B cell (primary cell): ENCODE results near the gene PTGES. TPM values are rescaled to one million over a fixed set of nuclear protein-coding genes. Genes with fewer than 3 reads are reported as not detected.
A peak's percentile ranks its signal among the peaks of the same experiment; 100 is the strongest.

Experiments used
- ATAC-seq: fragments of 200-7000 bp; cut with Tn5 transposase; one replicate; pipeline ENCODE4 v1.10.0; 2021; ENCODE audit warnings: low read depth, mild to moderate bottlenecking, moderate number of reproducible peaks, moderate library complexity
- CTCF ChIA-PET: fragments of 350-600 bp; sonication (Branson Sonifier 250); formaldehyde crosslinking; loops from one replicate; lab custom pipeline; 2021; ENCODE audit warnings: antibody characterized with exemption, inconsistent platforms; lab: Charles Lee
- POLR2A ChIA-PET: fragments of 350-600 bp; sonication (Branson Sonifier 250); formaldehyde crosslinking; loops from one replicate; lab custom pipeline; 2021; ENCODE audit warnings: antibody characterized with exemption; lab: Charles Lee
- DNase-seq: peaks from one replicate; pipeline ENCODE4 v3.0.0; 2013
- H2AFZ ChIP-seq: 2 replicates; pipeline ENCODE4 v1.6.1; 2012; ENCODE audit warnings: mild to moderate bottlenecking, low read depth, low read length; ENCODE audit not compliant: insufficient read depth, poor library complexity, severe bottlenecking
- H3K27ac ChIP-seq, 2 donors: 1 replicate in 1 of 2; 2 replicates in 1 of 2; pipeline ENCODE4 v1.5.1; 2012 to 2013; ENCODE audit warnings: low read length in 2 of 2, mild to moderate bottlenecking in 2 of 2, moderate library complexity in 1 of 2
- H3K27me3 ChIP-seq, 4 experiments: fragments of 200-600 bp in 1 of 4; sonication (generic) in 1 of 4; replicated peaks in 1 of 4; 1 replicate in 2 of 4; 2 replicates in 2 of 4; pipeline versions ENCODE4 v1.6.1 to v1.7.0; 2013 to 2016; ENCODE audit warnings: low read length in 3 of 4, mild to moderate bottlenecking in 2 of 4, mixed read lengths in 1 of 4, moderate library complexity in 1 of 4; ENCODE audit not compliant: insufficient read depth in 4 of 4, control insufficient read depth in 3 of 4; ENCODE audit errors: control extremely low read depth in 1 of 4
- H3K36me3 ChIP-seq, 2 experiments: replicated peaks in 1 of 2; 1 replicate in 1 of 2; 2 replicates in 1 of 2; pipeline versions ENCODE4 v1.6.1 to v1.7.1; 2013; ENCODE audit warnings: low read length in 1 of 2; ENCODE audit not compliant: insufficient read depth in 2 of 2, control insufficient read depth in 1 of 2; ENCODE audit errors: control extremely low read depth in 1 of 2, extremely low read depth in 1 of 2
- H3K4me1 ChIP-seq, 2 donors: fragments of 200-600 bp in 1 of 2; sonication (generic) in 1 of 2; 1 replicate in 1 of 2; 2 replicates in 1 of 2; pipeline versions ENCODE4 v1.5.1 to v1.6.1; 2013 to 2017; ENCODE audit warnings: low read length in 2 of 2; ENCODE audit not compliant: control insufficient read depth in 2 of 2, insufficient read depth in 2 of 2
- H3K4me2 ChIP-seq: replicated peaks from 2 replicates; pipeline ENCODE3; 2012; ENCODE audit warnings: mild to moderate bottlenecking, low read depth, low read length; ENCODE audit not compliant: poor library complexity, severe bottlenecking
- H3K4me3 ChIP-seq, 5 experiments: fragments of 200-600 bp in 1 of 5; sonication (generic) in 1 of 5; 1 replicate in 3 of 5; 2 replicates in 2 of 5; pipeline versions ENCODE4 v1.5.1 to v1.7.0; 2011 to 2016; ENCODE audit warnings: low read length in 4 of 5, mild to moderate bottlenecking in 4 of 5, low read depth in 2 of 5, control low read depth in 1 of 5, moderate library complexity in 1 of 5; ENCODE audit not compliant: insufficient read depth in 1 of 5; ENCODE audit errors: control extremely low read depth in 1 of 5, extremely low read depth in 1 of 5
- H3K79me2 ChIP-seq: fragments of 200-600 bp; sonication (generic); one replicate; pipeline ENCODE4 v1.6.0; 2016; ENCODE audit warnings: low read length; ENCODE audit not compliant: control insufficient read depth, insufficient read depth
- H3K9ac ChIP-seq: fragments of 200-600 bp; sonication (generic); 2 replicates; pipeline ENCODE4 v1.6.1; 2017; ENCODE audit warnings: mild to moderate bottlenecking, low read length, moderate library complexity
- H3K9me3 ChIP-seq, 3 donors: one replicate each; pipeline versions ENCODE4 v1.6.1 to v1.7.1; 2013; ENCODE audit warnings: low read length in 2 of 3; ENCODE audit not compliant: control insufficient read depth in 2 of 3, insufficient read depth in 1 of 3; ENCODE audit errors: control extremely low read depth in 1 of 3
- H4K20me1 ChIP-seq: 2 replicates; pipeline ENCODE4 v1.6.0; 2012; ENCODE audit warnings: mild to moderate bottlenecking, low read length; ENCODE audit not compliant: insufficient read depth, control insufficient read depth, poor library complexity, severe bottlenecking
- H3K27ac Mint-ChIP-seq: one replicate; pipeline ENCODE4 v1.8.0; 2021; ENCODE audit warnings: mixed read lengths
- H3K27me3 Mint-ChIP-seq: one replicate; pipeline ENCODE4 v1.8.0; 2021; ENCODE audit warnings: mixed read lengths
- H3K4me1 Mint-ChIP-seq: one replicate; pipeline ENCODE4 v1.8.0; 2021; ENCODE audit warnings: mixed read lengths
- H3K4me3 Mint-ChIP-seq: one replicate; pipeline ENCODE4 v1.8.0; 2021; ENCODE audit warnings: mixed read lengths
- H3K9me3 Mint-ChIP-seq: one replicate; pipeline ENCODE4 v1.8.0; 2022; ENCODE audit warnings: mixed read lengths; ENCODE audit not compliant: insufficient read depth
- EZH2 ChIP-seq: IDR thresholded peaks from 2 replicates; pipeline ENCODE4 v1.6.1; 2012; ENCODE audit warnings: borderline replicate concordance, low read depth, mild to moderate bottlenecking, moderate library complexity, low read length; ENCODE audit not compliant: insufficient read depth, poor library complexity, severe bottlenecking
- WGBS: methylation state at CpG from one replicate; pipeline ENCODE4 v1.1.5; 2013; ENCODE audit warnings: missing lambda C conversion rate; ENCODE audit not compliant: insufficient coverage; 5-methylcytosine and 5-hydroxymethylcytosine counted together
- intact Hi-C: fragments of 100-400 bp; cut with micrococcal nuclease; formaldehyde crosslinking; loops from one replicate; pipeline ENCODE4 v1.10.0; 2022
- polyA plus RNA-seq: library from polyadenylated mRNA; depleted of rRNA; stranded (reverse); fragments of >200 nt; gene quantifications from 2 replicates; pipeline ENCODE4 v1.2.3, GENCODE V29; 2012
- total RNA-seq, 2 donors: library from RNA; stranded (reverse); fragments of 120-200 nt in 1 of 2; gene quantifications; 1 replicate in 1 of 2; 2 replicates in 1 of 2; pipeline versions ENCODE4 v1.2.3 to v1.2.4, GENCODE V29; 2013 to 2022
- TF ChIP-seq, protein P1 (sequence below): fragments of 200-600 bp; IDR thresholded peaks from one replicate; pipeline ENCODE4 v1.8.0; 2022; ENCODE audit warnings: antibody characterized with exemption, mild to moderate bottlenecking

The PTGES gene
- total and polyA plus RNA-seq, 2 donors (not counting 1 experiment from before 2014, with no cell fraction given): not detected

DNA sequence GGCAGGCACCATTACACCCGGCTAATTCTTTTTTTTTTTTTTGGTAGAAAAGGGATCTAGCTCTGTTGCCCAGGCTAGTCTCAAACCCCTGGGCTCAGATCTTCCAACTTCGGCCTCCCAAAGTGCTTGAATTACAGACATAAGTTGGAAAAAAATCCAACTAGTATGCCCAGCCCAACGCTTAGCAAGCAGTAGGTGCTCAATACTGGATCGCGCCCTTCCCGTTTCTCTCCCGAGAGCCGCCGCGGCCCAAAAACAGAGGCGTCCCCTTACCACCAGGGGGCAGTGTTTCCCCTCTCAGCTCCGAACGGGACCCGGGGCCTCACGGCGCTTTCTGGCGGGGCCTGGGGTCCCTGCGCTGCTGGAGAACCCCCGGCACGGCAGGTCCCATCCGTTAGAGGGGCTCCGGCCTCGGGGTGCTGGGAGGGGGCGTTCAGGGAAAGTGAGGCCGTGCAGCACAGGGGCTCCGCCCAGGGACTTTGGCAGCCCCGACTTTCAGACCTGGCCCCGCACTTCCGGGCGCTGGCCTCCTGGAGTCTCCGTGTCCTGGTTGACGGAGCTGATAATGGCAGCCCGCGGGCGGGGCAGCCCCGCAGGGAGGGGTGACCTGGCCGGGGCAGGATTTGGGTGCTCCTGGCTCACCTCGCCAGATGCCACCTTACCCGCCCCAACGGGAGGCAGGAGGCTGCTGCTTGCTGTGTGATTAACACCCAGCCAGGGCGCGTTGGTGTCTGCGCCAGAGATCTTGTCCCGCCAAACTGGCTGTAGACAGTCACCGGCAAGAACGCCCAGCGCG, 15.2 kb downstream of the PTGES start:
- Mint-ChIP-seq H3K4me3 (peak overlapping the region; percentile 71), H3K27me3 (no peaks in the 10 kb centered on the region), H3K9me3 (no peaks in the 10 kb centered on the region), H3K4me1 (peaks cover 7% of the 10 kb centered on the region), H3K27ac (peak overlapping the region; percentile 74)
- peaks cover 0 to 12% (median 0%) of the 10 kb centered on the region in 4 experiments for H3K27me3 ChIP-seq
- H3K36me3 ChIP-seq: no peaks in the 10 kb centered on the region
- H2AFZ ChIP-seq: peak overlapping the region; percentile 95
- H3K4me1 ChIP-seq: peaks cover 0 to 16% of the 10 kb centered on the region in 2 donors
- H3K9me3 ChIP-seq: no peaks in the 10 kb centered on the region
- H3K4me2 ChIP-seq: peak overlapping the region; percentile 85
- H4K20me1 ChIP-seq: no peaks in the 10 kb centered on the region
- TF ChIP-seq, protein P1, sequence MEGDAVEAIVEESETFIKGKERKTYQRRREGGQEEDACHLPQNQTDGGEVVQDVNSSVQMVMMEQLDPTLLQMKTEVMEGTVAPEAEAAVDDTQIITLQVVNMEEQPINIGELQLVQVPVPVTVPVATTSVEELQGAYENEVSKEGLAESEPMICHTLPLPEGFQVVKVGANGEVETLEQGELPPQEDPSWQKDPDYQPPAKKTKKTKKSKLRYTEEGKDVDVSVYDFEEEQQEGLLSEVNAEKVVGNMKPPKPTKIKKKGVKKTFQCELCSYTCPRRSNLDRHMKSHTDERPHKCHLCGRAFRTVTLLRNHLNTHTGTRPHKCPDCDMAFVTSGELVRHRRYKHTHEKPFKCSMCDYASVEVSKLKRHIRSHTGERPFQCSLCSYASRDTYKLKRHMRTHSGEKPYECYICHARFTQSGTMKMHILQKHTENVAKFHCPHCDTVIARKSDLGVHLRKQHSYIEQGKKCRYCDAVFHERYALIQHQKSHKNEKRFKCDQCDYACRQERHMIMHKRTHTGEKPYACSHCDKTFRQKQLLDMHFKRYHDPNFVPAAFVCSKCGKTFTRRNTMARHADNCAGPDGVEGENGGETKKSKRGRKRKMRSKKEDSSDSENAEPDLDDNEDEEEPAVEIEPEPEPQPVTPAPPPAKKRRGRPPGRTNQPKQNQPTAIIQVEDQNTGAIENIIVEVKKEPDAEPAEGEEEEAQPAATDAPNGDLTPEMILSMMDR: peak; percentile 91
- no peak for TF ChIP-seq EZH2
- ATAC-seq: peak; percentile 86
- WGBS: 4% methylated on average over 47 of the region's 48 CpGs
- DNase-seq: peak; percentile 90
- peak overlapping the region; percentile 2 to 81 (median 66) for H3K4me3 ChIP-seq
- ChIA-PET CTCF (interaction anchor here (0.6 to 4.4 kb wide), 29 partner anchors 10 to 1486 kb away, joined by 3 to 57 read pairs (median 4); no protein-coding TSS in a partner anchor), POLR2A (interaction anchor here (0.5 to 1.3 kb wide), 3 partner anchors 52 to 112 kb away, joined by 3 to 6 read pairs (median 4); partner anchors contain the start of gene NTMT1)
- intact Hi-C loops: loop anchor here (1.0 to 5.0 kb wide), 5 partner anchors 46 to 606 kb away; partner anchors contain the start of gene ASB6
- H3K9ac ChIP-seq: peak overlapping the region; percentile 86
- no peaks in the 10 kb centered on the region for H3K79me2 ChIP-seq
- peak overlapping the region in 1 of 2 donors; percentile 78 for H3K27ac ChIP-seq

DNA sequence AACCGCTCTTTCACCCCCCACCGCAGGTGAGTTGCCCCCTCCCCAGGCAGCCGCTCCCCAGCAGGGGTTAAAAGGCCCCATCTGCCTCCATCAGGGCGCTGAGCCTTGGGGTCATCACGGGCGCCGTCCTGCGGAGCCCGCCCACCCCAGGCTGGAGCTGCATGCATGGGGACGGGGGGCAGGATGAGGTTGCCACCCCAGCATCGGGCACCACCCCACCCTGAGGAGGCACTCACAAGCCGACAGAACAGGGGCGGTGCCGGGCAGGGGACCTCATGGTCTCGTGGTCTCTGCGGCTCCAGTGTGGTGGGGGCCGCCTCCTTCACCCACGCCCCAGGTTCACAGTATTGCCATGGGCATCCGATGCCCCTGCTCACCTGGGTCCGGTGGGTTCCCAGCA, 16.5 kb downstream of the PTGES start:
- Histone ChIP-seq H3K36me3 (no peaks in the 10 kb centered on the region), H3K9ac (no peak overlapping the region), H3K9me3 (no peaks in the 10 kb centered on the region), H3K79me2 (no peaks in the 10 kb centered on the region), H3K27me3 (peaks cover 0 to 12% (median 0%) of the 10 kb centered on the region in 4 experiments), H3K4me1 (peaks cover 0 to 16% of the 10 kb centered on the region in 2 donors), H3K27ac (no peak overlapping the region), H3K4me2 (no peak overlapping the region), H4K20me1 (no peaks in the 10 kb centered on the region), H3K4me3 (no peak overlapping the region), H2AFZ (no peak overlapping the region)
- ATAC-seq (no peak), DNase-seq (no peak)
- WGBS: 64% methylated on average over 20 of the region's 20 CpGs
- intact Hi-C loops: loop anchor here (5.0 kb wide), 2 partner anchors 94 to 366 kb away; partner anchors contain the start of gene ASB6
- no peaks in the 10 kb centered on the region for H3K9me3 Mint-ChIP-seq
- ChIA-PET POLR2A (no interaction called here), CTCF (interaction anchor here (0.6 to 4.4 kb wide), 3 partner anchors 9 to 242 kb away, joined by 3 to 57 read pairs (median 36); no protein-coding TSS in a partner anchor)
- peaks cover 7% of the 10 kb centered on the region for H3K4me1 Mint-ChIP-seq
- no peak overlapping the region for H3K4me3 Mint-ChIP-seq
- no peak for TF ChIP-seq EZH2
- TF ChIP-seq, protein P1: no peak
- no peak overlapping the region for H3K27ac Mint-ChIP-seq
- no peaks in the 10 kb centered on the region for H3K27me3 Mint-ChIP-seq
